Measurements from ENCODE around the gene RASAL1.

The RASAL1 gene

GRCh38 chr12:113134071-113134470, 1.5 kb downstream of the RASAL1 start:
- no peak overlapping the region for H3K4me3 ChIP-seq (replicated peaks; ENCODE audit: low read depth, low read length)
- DNase-seq (ENCODE audit: extremely low read depth, low read depth): no peak
- no peak for TF ChIP-seq CTCF (IDR thresholded peaks at IDR 0.05; ENCODE audit: low read depth, low read length, missing control alignments)

GRCh38 chr12:113133666-113134065, 1.9 kb downstream of the RASAL1 start:
- H3K4me3 ChIP-seq (replicated peaks; ENCODE audit: low read depth, low read length): no peak overlapping the region
- no peak for DNase-seq (ENCODE audit: extremely low read depth, low read depth)
- TF ChIP-seq CTCF (IDR thresholded peaks at IDR 0.05; ENCODE audit: low read depth, low read length, missing control alignments): no peak

GRCh38 chr12:113133036-113133435, 2.5 kb downstream of the RASAL1 start:
- no peak for DNase-seq (ENCODE audit: extremely low read depth, low read depth)
- no peak for TF ChIP-seq CTCF (IDR thresholded peaks at IDR 0.05; ENCODE audit: low read depth, low read length, missing control alignments)
- H3K4me3 ChIP-seq (replicated peaks; ENCODE audit: low read depth, low read length): no peak overlapping the region

- DNase-seq (ENCODE audit: extremely low read depth, low read depth): no peak
- TF ChIP-seq CTCF (IDR thresholded peaks at IDR 0.05; ENCODE audit: low read depth, low read length, missing control alignments): no peak
- H3K4me3 ChIP-seq (replicated peaks; ENCODE audit: low read depth, low read length): no peak overlapping the region
Observed at GRCh38 chr12:113131556-113131955, 4.0 kb downstream of the RASAL1 start.

GRCh38 chr12:113130457-113131135, 5.0 kb downstream of the RASAL1 start:
- peak; percentile 34 for TF ChIP-seq CTCF (IDR thresholded peaks at IDR 0.05; ENCODE audit: low read depth, low read length, missing control alignments)
- no peak for DNase-seq (ENCODE audit: extremely low read depth, low read depth)
- no peak overlapping the region for H3K4me3 ChIP-seq (replicated peaks; ENCODE audit: low read depth, low read length)

- H3K4me3 ChIP-seq (replicated peaks; ENCODE audit: low read depth, low read length): no peak overlapping the region
- no peak for DNase-seq (ENCODE audit: extremely low read depth, low read depth)
- no peak for TF ChIP-seq CTCF (IDR thresholded peaks at IDR 0.05; ENCODE audit: low read depth, low read length, missing control alignments)
Observed at GRCh38 chr12:113129664-113130456, 5.7 kb downstream of the RASAL1 start.

Measured in HFF-Myc (cell line).